SJCRH30 (cell line): ENCODE measurements around the gene RIPPLY2. TPM values are rescaled to one million over a fixed set of nuclear protein-coding genes. Genes with fewer than 3 reads are reported as not detected.
A peak's percentile ranks its signal among the peaks of the same experiment; 100 is the strongest.
"Not testable (repeated sequence)": the region's sequence is repeated elsewhere in the genome, so short reads cannot be mapped to it uniquely, and the experiment has no call there.

Experiments
- DNase-seq, 2 experiments: peaks; one replicate each; pipeline ENCODE4 v3.0.0-alpha.2; 2015 to 2020
- H3K27ac ChIP-seq: fragments of 250-450 bp; sonication (Bioruptor Pico); 2 replicates; pipeline ENCODE4 v1.5.1; 2020; ENCODE audit warnings: mild to moderate bottlenecking, moderate library complexity
- H3K27me3 ChIP-seq: fragments of 250-450 bp; sonication (Bioruptor Pico); 2 replicates; pipeline ENCODE4 v1.5.1; 2020; ENCODE audit warnings: mild to moderate bottlenecking, moderate library complexity
- H3K36me3 ChIP-seq: fragments of 250-450 bp; sonication (Bioruptor Pico); 2 replicates; pipeline ENCODE4 v1.5.1; 2020; ENCODE audit warnings: mild to moderate bottlenecking, moderate library complexity
- H3K4me1 ChIP-seq: fragments of 250-450 bp; sonication (Bioruptor Pico); 2 replicates; pipeline ENCODE4 v1.5.1; 2020; ENCODE audit warnings: mild to moderate bottlenecking, moderate library complexity
- H3K4me3 ChIP-seq: fragments of 250-450 bp; sonication (Bioruptor Pico); 2 replicates; pipeline ENCODE4 v1.5.1; 2020; ENCODE audit warnings: mild to moderate bottlenecking, moderate library complexity
- H3K9me3 ChIP-seq: fragments of 250-450 bp; sonication (Bioruptor Pico); replicated peaks from 2 replicates; pipeline ENCODE4 v1.5.1; 2020; ENCODE audit warnings: mild to moderate bottlenecking, moderate library complexity
- total RNA-seq: library from RNA; depleted of rRNA; stranded (reverse); fragments of >200 nt; shearing (Covaris generic); gene quantifications from 2 replicates; pipeline ENCODE4 v1.2.3, GENCODE V29; 2014

Gene RIPPLY2
- total RNA-seq, 1 experiment from 2014 or later = 0.06 TPM

- H3K27ac ChIP-seq = no peak overlapping the region
- no peaks in the 10 kb centered on the region for H3K36me3 ChIP-seq
- H3K27me3 ChIP-seq = no peaks in the 10 kb centered on the region
- no peak overlapping the region for H3K4me3 ChIP-seq
- no peaks in the 10 kb centered on the region for H3K4me1 ChIP-seq
- DNase-seq = peak in 1 of 2 experiments; percentile 22
- H3K9me3 ChIP-seq = 0 out of 2 replicates have a peak, but pooled peaks cover 3% of the 10 kb centered on the region
Measured at GRCh38 chr6:83872386-83873118, 19.4 kb downstream of the RIPPLY2 start.

- H3K9me3 ChIP-seq = no peaks in the 10 kb centered on the region
- no peak for DNase-seq
Measured at GRCh38 chr6:83873869-83874268, 20.7 kb downstream of the RIPPLY2 start.

GRCh38 chr6:83875843-83876242, 22.7 kb downstream of the RIPPLY2 start:
- Histone ChIP-seq H3K9me3 (no peaks in the 10 kb centered on the region), H3K36me3 (no peaks in the 10 kb centered on the region), H3K4me3 (no peak overlapping the region), H3K27ac (no peak overlapping the region), H3K27me3 (no peaks in the 10 kb centered on the region), H3K4me1 (no peaks in the 10 kb centered on the region)
- DNase-seq = no peak

More at GRCh38 chr6:83873869-83874268, 20.7 kb downstream of the RIPPLY2 start:
- no peaks in the 10 kb centered on the region for H3K36me3 ChIP-seq
- no peaks in the 10 kb centered on the region for H3K27me3 ChIP-seq
- H3K4me3 ChIP-seq = no peak overlapping the region
- H3K4me1 ChIP-seq = no peaks in the 10 kb centered on the region
- H3K27ac ChIP-seq = no peak overlapping the region

GRCh38 chr6:83878902-83879644, 25.9 kb downstream of the RIPPLY2 start:
- no peak for DNase-seq
- no peak overlapping the region for H3K4me3 ChIP-seq
- no peaks in the 10 kb centered on the region for H3K36me3 ChIP-seq
- H3K9me3 ChIP-seq = no peaks in the 10 kb centered on the region
- H3K4me1 ChIP-seq = no peaks in the 10 kb centered on the region
- H3K27me3 ChIP-seq = no peaks in the 10 kb centered on the region
- no peak overlapping the region for H3K27ac ChIP-seq

GRCh38 chr6:83879746-83880145, 26.6 kb downstream of the RIPPLY2 start:
- H3K27me3 ChIP-seq = no peaks in the 10 kb centered on the region
- H3K9me3 ChIP-seq = no peaks in the 10 kb centered on the region
- no peaks in the 10 kb centered on the region for H3K36me3 ChIP-seq
- no peaks in the 10 kb centered on the region for H3K4me1 ChIP-seq
- H3K27ac ChIP-seq = no peak overlapping the region
- DNase-seq = no peak
- no peak overlapping the region for H3K4me3 ChIP-seq

GRCh38 chr6:83883240-83883639, 30.1 kb downstream of the RIPPLY2 start:
- H3K4me1 ChIP-seq = no peaks in the 10 kb centered on the region
- H3K27me3 ChIP-seq = no peaks in the 10 kb centered on the region
- no peaks in the 10 kb centered on the region for H3K9me3 ChIP-seq
- H3K4me3 ChIP-seq = no peak overlapping the region
- H3K36me3 ChIP-seq = no peaks in the 10 kb centered on the region
- peak in 1 of 2 experiments; percentile 43 for DNase-seq
- H3K27ac ChIP-seq = no peak overlapping the region

GRCh38 chr6:83884523-83884922, 31.4 kb downstream of the RIPPLY2 start:
- peak in 1 of 2 experiments; percentile 73 for DNase-seq
- H3K36me3 ChIP-seq = no peaks in the 10 kb centered on the region
- H3K27me3 ChIP-seq = no peaks in the 10 kb centered on the region
- no peaks in the 10 kb centered on the region for H3K4me1 ChIP-seq
- no peak overlapping the region for H3K27ac ChIP-seq
- H3K4me3 ChIP-seq = no peak overlapping the region
- no peaks in the 10 kb centered on the region for H3K9me3 ChIP-seq

GRCh38 chr6:83885984-83886383, 32.8 kb downstream of the RIPPLY2 start:
- H3K27me3 ChIP-seq = no peaks in the 10 kb centered on the region
- H3K27ac ChIP-seq = no peak overlapping the region
- no peak overlapping the region for H3K4me3 ChIP-seq

GRCh38 chr6:83889621-83890020, 36.5 kb downstream of the RIPPLY2 start:
- Histone ChIP-seq H3K27me3 (no peaks in the 10 kb centered on the region), H3K27ac (no peak overlapping the region), H3K4me1 (no peaks in the 10 kb centered on the region)

More at GRCh38 chr6:83885984-83886383, 32.8 kb downstream of the RIPPLY2 start:
- Histone ChIP-seq H3K36me3 (no peaks in the 10 kb centered on the region), H3K4me1 (no peaks in the 10 kb centered on the region), H3K9me3 (no peaks in the 10 kb centered on the region)
- DNase-seq = no peak

GRCh38 chr6:83890520-83890919, 37.4 kb downstream of the RIPPLY2 start:
- no peaks in the 10 kb centered on the region for H3K9me3 ChIP-seq
- no peak for DNase-seq
- H3K27me3 ChIP-seq = no peaks in the 10 kb centered on the region
- no peak overlapping the region for H3K4me3 ChIP-seq
- H3K4me1 ChIP-seq = no peaks in the 10 kb centered on the region
- no peak overlapping the region for H3K27ac ChIP-seq
- no peaks in the 10 kb centered on the region for H3K36me3 ChIP-seq

More at GRCh38 chr6:83889621-83890020, 36.5 kb downstream of the RIPPLY2 start:
- no peaks in the 10 kb centered on the region for H3K36me3 ChIP-seq
- DNase-seq = no peak
- H3K9me3 ChIP-seq = no peaks in the 10 kb centered on the region
- no peak overlapping the region for H3K4me3 ChIP-seq

GRCh38 chr6:83891586-83891985, 38.4 kb downstream of the RIPPLY2 start:
- H3K36me3 ChIP-seq = no peaks in the 10 kb centered on the region

GRCh38 chr6:83893024-83893423, 39.9 kb downstream of the RIPPLY2 start:
- Histone ChIP-seq H3K4me1 (no peaks in the 10 kb centered on the region), H3K36me3 (no peaks in the 10 kb centered on the region)
- no peak for DNase-seq

More at GRCh38 chr6:83891586-83891985, 38.4 kb downstream of the RIPPLY2 start:
- Histone ChIP-seq H3K9me3 (no peaks in the 10 kb centered on the region; the same call in 1 of the 2 replicates), H3K4me3 (no peak overlapping the region), H3K27ac (no peak overlapping the region), H3K27me3 (no peaks in the 10 kb centered on the region), H3K4me1 (no peaks in the 10 kb centered on the region)
- DNase-seq = no peak

GRCh38 chr6:83897094-83897493, 43.9 kb downstream of the RIPPLY2 start:
- not testable (repeated sequence) for H3K4me3 ChIP-seq, H3K27ac ChIP-seq, H3K4me1 ChIP-seq, DNase-seq, H3K27me3 ChIP-seq, H3K36me3 ChIP-seq, H3K9me3 ChIP-seq

More at GRCh38 chr6:83893024-83893423, 39.9 kb downstream of the RIPPLY2 start:
- H3K9me3 ChIP-seq = peaks cover 5% of the 10 kb centered on the region; the same call in 1 of the 2 replicates
- no peak overlapping the region for H3K27ac ChIP-seq
- H3K4me3 ChIP-seq = no peak overlapping the region
- no peaks in the 10 kb centered on the region for H3K27me3 ChIP-seq

GRCh38 chr6:83901624-83902023, 48.5 kb downstream of the RIPPLY2 start:
- no peak overlapping the region for H3K27ac ChIP-seq
- no peaks in the 10 kb centered on the region for H3K36me3 ChIP-seq
- H3K4me1 ChIP-seq = no peaks in the 10 kb centered on the region
- no peaks in the 10 kb centered on the region for H3K27me3 ChIP-seq
- H3K4me3 ChIP-seq = no peak overlapping the region
- DNase-seq = no peak
- H3K9me3 ChIP-seq = peaks cover 5% of the 10 kb centered on the region; the same call in 1 of the 2 replicates

GRCh38 chr6:83904395-83904794, 51.2 kb downstream of the RIPPLY2 start:
- Histone ChIP-seq H3K36me3 (no peaks in the 10 kb centered on the region), H3K9me3 (no peaks in the 10 kb centered on the region), H3K4me1 (no peaks in the 10 kb centered on the region), H3K27ac (no peak overlapping the region), H3K27me3 (no peaks in the 10 kb centered on the region), H3K4me3 (no peak overlapping the region)
- no peak for DNase-seq
